Epidermal melanocyte (primary cell): ENCODE measurements around the gene HS3ST2.
A peak's percentile ranks its signal among the peaks of the same experiment; 100 is the strongest.
"Not testable (repeated sequence)": the region's sequence is repeated elsewhere in the genome, so short reads cannot be mapped to it uniquely, and the experiment has no call there.

Experiments
- DNase-seq: peaks from one replicate; pipeline ENCODE4 v3.0.0; 2011; ENCODE audit warnings: low spot score; ENCODE audit not compliant: insufficient read length

HS3ST2 gene

GRCh38 chr16:22813223-22813947 lies 577 bp upstream of the HS3ST2 start:
- peak; percentile 57 for DNase-seq

GRCh38 chr16:22814711-22815105 lies 746 bp downstream of the HS3ST2 start:
- no peak for DNase-seq

GRCh38 chr16:22815863-22816262 lies 1.9 kb downstream of the HS3ST2 start:
- DNase-seq: no peak

- no peak for DNase-seq
These were observed 2.5 kb downstream of the HS3ST2 start for GRCh38 chr16:22816475-22816874.

GRCh38 chr16:22818736-22819135 lies 4.8 kb downstream of the HS3ST2 start:
- DNase-seq: not testable (repeated sequence)

- DNase-seq: no peak
These were observed 24.7 kb downstream of the HS3ST2 start for GRCh38 chr16:22838681-22839080.

GRCh38 chr16:22842031-22842430 lies 28.1 kb downstream of the HS3ST2 start:
- not testable (repeated sequence) for DNase-seq

- DNase-seq: no peak
These were observed 29.2 kb downstream of the HS3ST2 start for GRCh38 chr16:22843122-22843521.

GRCh38 chr16:22843856-22844255 lies 29.9 kb downstream of the HS3ST2 start:
- no peak for DNase-seq

- no peak for DNase-seq
These were observed 30.5 kb downstream of the HS3ST2 start for GRCh38 chr16:22844416-22844815.

- no peak for DNase-seq
These were observed 33.1 kb downstream of the HS3ST2 start for GRCh38 chr16:22847100-22847499.

GRCh38 chr16:22847690-22848089 lies 33.7 kb downstream of the HS3ST2 start:
- no peak for DNase-seq

- DNase-seq: no peak
These were observed 34.5 kb downstream of the HS3ST2 start for GRCh38 chr16:22848451-22848850.

GRCh38 chr16:22849517-22849916 lies 35.6 kb downstream of the HS3ST2 start:
- DNase-seq: no peak

- no peak for DNase-seq
These were observed 41.3 kb downstream of the HS3ST2 start for GRCh38 chr16:22855231-22855630.

GRCh38 chr16:22857296-22858025 lies 43.5 kb downstream of the HS3ST2 start:
- DNase-seq: no peak

- DNase-seq: no peak
These were observed 46.0 kb downstream of the HS3ST2 start for GRCh38 chr16:22859925-22860324.

GRCh38 chr16:22861580-22861979 lies 47.6 kb downstream of the HS3ST2 start:
- no peak for DNase-seq

- no peak for DNase-seq
These were observed 48.1 kb downstream of the HS3ST2 start for GRCh38 chr16:22862046-22862445.

GRCh38 chr16:22864375-22864774 lies 50.4 kb downstream of the HS3ST2 start:
- DNase-seq: no peak

GRCh38 chr16:22868593-22869224 lies 54.7 kb downstream of the HS3ST2 start:
- DNase-seq: no peak

- DNase-seq: no peak
These were observed 57.9 kb downstream of the HS3ST2 start for GRCh38 chr16:22871861-22872260.
